ENCODE measurements around the gene LMNB1. TPM values are rescaled to one million over a fixed set of nuclear protein-coding genes. Genes with fewer than 3 reads are reported as not detected.

LMNB1 gene
- total RNA-seq, 3 donors from 2014 or later (not counting 1 experiment from before 2014, with no cell fraction given), result 31.2 to 57.8 (median 37.3) TPM

DNA sequence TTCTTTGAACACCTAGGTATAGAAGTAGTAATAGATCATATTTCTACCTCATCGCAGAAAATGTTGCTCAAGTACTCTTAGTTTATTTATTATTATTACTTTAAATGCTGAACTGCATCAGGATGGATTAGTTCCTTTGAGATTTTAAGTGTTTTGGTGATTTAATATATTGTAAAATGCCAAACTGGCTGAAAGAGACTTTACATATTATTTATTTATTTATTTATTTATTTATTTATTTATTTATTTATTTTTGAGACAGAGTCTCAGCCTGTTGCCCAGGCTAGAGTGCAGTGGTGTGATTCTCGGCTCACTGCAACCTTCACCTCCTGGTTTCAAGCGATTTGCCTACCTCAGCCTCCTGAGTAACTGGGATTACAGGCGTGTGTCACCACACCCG, 42.3 kb downstream of the LMNB1 start:
- peaks cover 18 to 20% of the 10 kb centered on the region in 2 donors for H3K4me1 Mint-ChIP-seq
- no peak overlapping the region for H3K4me3 Mint-ChIP-seq
- intact Hi-C loops (cut with micrococcal nuclease), result loop anchor here (10.0 kb wide), 1 partner anchor 1266 kb away; the partner anchor contains the start of gene SLC12A2
- Histone ChIP-seq H3K27me3 (ENCODE audit: control insufficient read depth, insufficient read depth, low read length) (no peaks in the 10 kb centered on the region), H3K4me3 (ENCODE audit: low read length) (no peak overlapping the region), H3K4me1 (ENCODE audit: control insufficient read depth, insufficient read depth, low read length) (no peaks in the 10 kb centered on the region), H3K36me3 (ENCODE audit: control insufficient read depth, insufficient read depth, low read length) (peaks cover 23% of the 10 kb centered on the region), H3K27ac (ENCODE audit: low read length) (no peak overlapping the region), H3K9me3 (ENCODE audit: control insufficient read depth, insufficient read depth, low read length) (no peaks in the 10 kb centered on the region)
- no peak overlapping the region for H3K27ac Mint-ChIP-seq
- H3K36me3 Mint-ChIP-seq, result no peaks in the 10 kb centered on the region
- no peaks in the 10 kb centered on the region for H3K27me3 Mint-ChIP-seq (ENCODE audit: low read depth in 2 of 2)
- TF ChIP-seq, protein P1, sequence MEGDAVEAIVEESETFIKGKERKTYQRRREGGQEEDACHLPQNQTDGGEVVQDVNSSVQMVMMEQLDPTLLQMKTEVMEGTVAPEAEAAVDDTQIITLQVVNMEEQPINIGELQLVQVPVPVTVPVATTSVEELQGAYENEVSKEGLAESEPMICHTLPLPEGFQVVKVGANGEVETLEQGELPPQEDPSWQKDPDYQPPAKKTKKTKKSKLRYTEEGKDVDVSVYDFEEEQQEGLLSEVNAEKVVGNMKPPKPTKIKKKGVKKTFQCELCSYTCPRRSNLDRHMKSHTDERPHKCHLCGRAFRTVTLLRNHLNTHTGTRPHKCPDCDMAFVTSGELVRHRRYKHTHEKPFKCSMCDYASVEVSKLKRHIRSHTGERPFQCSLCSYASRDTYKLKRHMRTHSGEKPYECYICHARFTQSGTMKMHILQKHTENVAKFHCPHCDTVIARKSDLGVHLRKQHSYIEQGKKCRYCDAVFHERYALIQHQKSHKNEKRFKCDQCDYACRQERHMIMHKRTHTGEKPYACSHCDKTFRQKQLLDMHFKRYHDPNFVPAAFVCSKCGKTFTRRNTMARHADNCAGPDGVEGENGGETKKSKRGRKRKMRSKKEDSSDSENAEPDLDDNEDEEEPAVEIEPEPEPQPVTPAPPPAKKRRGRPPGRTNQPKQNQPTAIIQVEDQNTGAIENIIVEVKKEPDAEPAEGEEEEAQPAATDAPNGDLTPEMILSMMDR (IDR thresholded peaks at IDR 0.05), result no peak
- ATAC-seq, result no peak
- H3K9me3 Mint-ChIP-seq, result no peaks in the 10 kb centered on the region
- WGBS (ENCODE audit: insufficient coverage), result 93% methylated on average over 4 of the region's 5 CpGs
- no peak for DNase-seq

DNA sequence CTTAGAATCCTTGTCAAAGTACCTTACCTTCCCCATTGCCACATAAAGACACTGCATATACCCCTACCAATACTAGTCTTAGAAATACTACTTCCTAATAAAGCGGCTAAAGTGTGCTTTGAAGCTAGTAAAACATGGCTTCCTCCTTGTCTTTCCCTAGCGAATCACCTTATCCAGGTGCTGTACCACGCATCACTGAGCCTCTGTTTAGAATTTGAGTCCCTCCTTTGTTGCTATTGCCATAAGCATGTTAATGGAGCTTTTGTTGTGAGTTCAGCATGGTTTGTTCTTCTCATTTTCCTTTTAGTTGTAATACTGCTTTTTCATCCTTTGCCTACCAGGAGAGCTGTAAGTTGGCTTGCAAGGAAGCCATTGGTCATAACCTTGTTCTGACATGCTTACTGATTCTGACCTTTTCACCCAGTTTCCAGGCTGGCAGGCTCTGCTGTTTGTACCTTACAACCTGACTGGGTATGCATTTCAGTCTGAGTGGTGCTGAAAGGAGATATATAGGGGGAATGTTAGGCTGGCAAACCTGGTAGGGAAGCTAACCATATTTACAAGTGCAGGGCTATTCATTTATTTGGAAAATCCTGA, 49.8 kb downstream of the LMNB1 start:
- Histone ChIP-seq H3K9me3 (ENCODE audit: control insufficient read depth, insufficient read depth, low read length) (no peaks in the 10 kb centered on the region), H3K27ac (ENCODE audit: low read length) (no peak overlapping the region), H3K4me3 (ENCODE audit: low read length) (no peak overlapping the region), H3K36me3 (ENCODE audit: control insufficient read depth, insufficient read depth, low read length) (peaks cover 37% of the 10 kb centered on the region), H3K27me3 (ENCODE audit: control insufficient read depth, insufficient read depth, low read length) (no peaks in the 10 kb centered on the region), H3K4me1 (ENCODE audit: control insufficient read depth, insufficient read depth, low read length) (no peaks in the 10 kb centered on the region)
- TF ChIP-seq, protein P1 (IDR thresholded peaks at IDR 0.05), result no peak
- H3K27me3 Mint-ChIP-seq (ENCODE audit: low read depth in 2 of 2), result no peaks in the 10 kb centered on the region
- WGBS (ENCODE audit: insufficient coverage), result 65% methylated on average over 3 of the region's 3 CpGs
- no peak overlapping the region for H3K27ac Mint-ChIP-seq
- ATAC-seq, result no peak
- H3K36me3 Mint-ChIP-seq, result peaks cover 19% of the 10 kb centered on the region
- H3K4me3 Mint-ChIP-seq, result no peak overlapping the region
- H3K4me1 Mint-ChIP-seq, result peaks cover 0 to 4% of the 10 kb centered on the region in 2 donors
- intact Hi-C loops (cut with micrococcal nuclease), result no loop called here
- no peak for DNase-seq
- no peaks in the 10 kb centered on the region for H3K9me3 Mint-ChIP-seq

DNA sequence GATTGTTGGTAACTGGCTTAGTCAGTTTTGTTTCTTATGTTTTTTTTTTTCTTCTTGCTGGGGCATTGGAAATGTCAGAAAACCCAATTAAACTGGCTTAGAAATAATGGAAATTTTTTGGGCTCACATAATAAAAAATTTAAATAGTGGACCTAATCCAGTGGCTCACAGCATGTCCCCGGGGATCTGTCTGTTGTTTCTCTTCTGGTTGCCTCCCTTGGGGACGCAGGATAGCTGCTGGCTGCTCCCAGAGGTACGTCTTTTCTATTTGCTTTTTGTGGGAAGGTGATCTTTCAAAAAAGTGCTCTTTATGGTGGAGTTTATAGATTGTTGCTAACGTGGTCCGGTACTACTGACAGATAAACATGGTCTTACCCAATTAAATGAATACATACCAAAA, 52.2 kb downstream of the LMNB1 start:
- no peak for ATAC-seq
- Histone ChIP-seq H3K4me1 (ENCODE audit: control insufficient read depth, insufficient read depth, low read length) (no peaks in the 10 kb centered on the region), H3K27me3 (ENCODE audit: control insufficient read depth, insufficient read depth, low read length) (no peaks in the 10 kb centered on the region), H3K27ac (ENCODE audit: low read length) (no peak overlapping the region), H3K4me3 (ENCODE audit: low read length) (no peak overlapping the region), H3K36me3 (ENCODE audit: control insufficient read depth, insufficient read depth, low read length) (peaks cover 37% of the 10 kb centered on the region), H3K9me3 (ENCODE audit: control insufficient read depth, insufficient read depth, low read length) (no peaks in the 10 kb centered on the region)
- H3K9me3 Mint-ChIP-seq, result no peaks in the 10 kb centered on the region
- H3K4me3 Mint-ChIP-seq, result no peak overlapping the region
- DNase-seq, result no peak
- TF ChIP-seq, protein P1 (IDR thresholded peaks at IDR 0.05), result no peak
- 93% methylated on average over 3 of the region's 5 CpGs for WGBS (ENCODE audit: insufficient coverage)
- H3K36me3 Mint-ChIP-seq, result peaks cover 19% of the 10 kb centered on the region
- peaks cover 0 to 4% of the 10 kb centered on the region in 2 donors for H3K4me1 Mint-ChIP-seq
- H3K27me3 Mint-ChIP-seq (ENCODE audit: low read depth in 2 of 2), result no peaks in the 10 kb centered on the region
- intact Hi-C loops (cut with micrococcal nuclease), result no loop called here
- H3K27ac Mint-ChIP-seq, result no peak overlapping the region

DNA sequence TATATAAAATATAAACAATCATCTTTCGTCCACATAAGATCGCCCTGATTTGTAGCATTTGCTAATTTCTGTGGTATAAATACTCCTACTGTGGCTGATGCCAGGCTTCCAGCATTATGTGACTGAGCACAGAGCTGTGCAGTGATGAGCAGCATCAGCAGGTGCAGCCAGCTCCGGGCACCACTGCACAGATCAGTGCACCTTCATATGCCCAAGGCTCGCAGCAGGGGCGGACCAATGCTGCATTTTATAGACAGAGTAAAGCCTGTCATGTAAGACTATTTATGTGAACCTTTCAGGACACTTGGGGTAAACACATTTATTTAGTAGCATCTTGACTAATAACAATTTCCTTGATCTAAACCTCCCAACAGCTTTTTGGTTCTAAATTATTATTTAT, 53.1 kb downstream of the LMNB1 start:
- TF ChIP-seq, protein P1 (IDR thresholded peaks at IDR 0.05), result no peak
- Mint-ChIP-seq H3K4me3 (no peak overlapping the region), H3K27ac (no peak overlapping the region), H3K36me3 (peaks cover 19% of the 10 kb centered on the region), H3K4me1 (peaks cover 0 to 4% of the 10 kb centered on the region in 2 donors), H3K9me3 (no peaks in the 10 kb centered on the region), H3K27me3 (ENCODE audit: low read depth in 2 of 2) (no peaks in the 10 kb centered on the region)
- intact Hi-C loops (cut with micrococcal nuclease), result no loop called here
- Histone ChIP-seq H3K4me1 (ENCODE audit: control insufficient read depth, insufficient read depth, low read length) (no peaks in the 10 kb centered on the region), H3K4me3 (ENCODE audit: low read length) (no peak overlapping the region), H3K27me3 (ENCODE audit: control insufficient read depth, insufficient read depth, low read length) (no peaks in the 10 kb centered on the region), H3K9me3 (ENCODE audit: control insufficient read depth, insufficient read depth, low read length) (no peaks in the 10 kb centered on the region), H3K27ac (ENCODE audit: low read length) (no peak overlapping the region), H3K36me3 (ENCODE audit: control insufficient read depth, insufficient read depth, low read length) (peaks cover 37% of the 10 kb centered on the region)
- 96% methylated on average over 5 of the region's 5 CpGs for WGBS (ENCODE audit: insufficient coverage)
- DNase-seq, result no peak
- no peak for ATAC-seq

All from natural killer cell (primary cell).